HG03460 (cell line): ENCODE measurements around the gene ARID1B.

ENCODE experiments used
- ATAC-seq: cut with Tn5 transposase; IDR thresholded peaks from one replicate; pipeline ENCODE4 v1.9.1; 2021; ENCODE audit not compliant: unreplicated experiment

Gene ARID1B

DNA sequence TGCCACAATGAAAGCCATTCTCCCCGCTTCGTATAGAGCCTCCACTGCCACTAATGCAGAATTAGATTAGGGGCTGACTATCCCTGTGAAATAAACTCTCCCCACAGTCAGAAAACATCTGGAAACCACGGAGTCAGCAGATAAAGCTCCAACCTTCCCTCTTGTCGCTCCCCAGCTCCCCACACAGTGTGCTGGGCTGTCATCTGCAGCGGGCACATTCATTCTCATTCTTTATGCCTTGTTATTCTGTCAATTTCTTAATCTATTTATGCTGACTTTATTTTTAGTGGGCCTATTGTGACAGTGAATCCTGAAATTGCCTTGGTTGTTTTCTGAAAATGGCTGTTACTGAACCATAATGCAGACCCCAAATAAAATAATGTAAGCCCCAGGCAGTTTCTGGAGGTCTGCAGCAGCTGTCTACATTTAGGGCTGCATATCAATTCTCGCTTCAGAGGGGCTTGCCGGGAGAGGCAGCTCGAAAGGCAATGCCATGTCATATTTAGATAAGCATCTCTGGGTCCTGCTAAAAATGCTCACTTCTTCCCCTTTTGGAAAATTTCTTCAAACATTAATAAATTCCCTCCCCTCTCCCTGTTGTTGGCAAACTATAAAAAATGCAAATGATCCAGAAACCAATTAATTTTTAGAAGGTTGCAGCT, 474.5 kb downstream of the ARID1B start:
- ATAC-seq, result no peak

DNA sequence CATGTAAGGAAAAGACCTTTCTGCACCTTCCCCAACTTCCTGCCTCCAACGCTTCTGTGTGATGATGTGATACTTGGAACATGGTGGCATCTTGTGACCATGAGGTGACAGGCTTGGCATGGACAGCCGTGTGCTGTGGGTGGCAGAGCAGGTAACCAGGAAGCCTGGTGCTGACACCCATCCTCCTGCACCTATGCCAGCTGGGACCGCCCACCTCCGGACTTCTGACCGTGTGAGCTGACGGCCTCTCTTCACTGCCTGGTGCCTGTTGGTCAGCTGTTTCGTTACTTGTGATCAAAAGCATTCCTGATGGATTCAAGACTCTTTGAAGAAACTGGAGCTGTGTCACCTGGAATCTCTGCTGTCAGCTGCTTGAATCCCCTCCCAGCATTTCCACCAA, 475.8 kb downstream of the ARID1B start:
- ATAC-seq, result no peak

DNA sequence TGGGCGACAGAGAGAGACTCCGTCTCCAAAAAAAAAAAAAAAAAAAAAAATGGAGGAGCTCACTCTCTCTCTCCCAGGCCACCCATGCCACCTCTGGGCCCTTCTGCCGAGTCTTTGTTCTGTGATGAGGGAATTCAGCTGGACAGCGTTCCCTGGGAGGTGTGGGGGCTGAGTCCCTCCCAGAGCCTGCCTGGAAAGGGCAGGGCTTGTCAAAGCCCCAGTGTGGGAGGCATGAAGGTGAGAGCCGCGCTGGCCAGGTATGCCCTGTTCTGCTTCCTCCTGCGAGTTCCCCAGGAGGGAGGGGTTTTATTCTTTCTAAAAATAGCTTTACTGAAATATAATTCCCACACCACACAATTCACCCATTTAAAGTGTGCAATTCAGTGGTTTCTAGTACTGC, 476.5 kb downstream of the ARID1B start:
- ATAC-seq, result no peak

DNA sequence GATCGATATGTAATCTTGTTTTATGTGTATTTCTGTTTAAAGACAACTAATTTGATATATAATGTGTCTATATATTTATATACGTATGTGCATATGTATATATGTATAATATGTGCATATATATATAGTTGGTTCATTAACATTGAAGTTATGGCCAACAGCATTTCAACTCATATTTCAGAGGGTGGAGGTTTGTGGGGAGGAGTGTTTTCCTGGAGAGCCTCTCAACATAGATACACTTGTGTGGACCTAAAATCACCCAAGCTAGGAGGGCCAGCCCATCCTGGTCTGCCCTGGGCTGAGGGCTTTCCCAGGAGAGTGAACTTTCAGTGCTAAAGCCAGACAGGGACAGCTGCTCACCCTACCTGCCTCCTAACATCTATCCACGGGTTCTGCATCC, 477.4 kb downstream of the ARID1B start:
- ATAC-seq, result no peak

DNA sequence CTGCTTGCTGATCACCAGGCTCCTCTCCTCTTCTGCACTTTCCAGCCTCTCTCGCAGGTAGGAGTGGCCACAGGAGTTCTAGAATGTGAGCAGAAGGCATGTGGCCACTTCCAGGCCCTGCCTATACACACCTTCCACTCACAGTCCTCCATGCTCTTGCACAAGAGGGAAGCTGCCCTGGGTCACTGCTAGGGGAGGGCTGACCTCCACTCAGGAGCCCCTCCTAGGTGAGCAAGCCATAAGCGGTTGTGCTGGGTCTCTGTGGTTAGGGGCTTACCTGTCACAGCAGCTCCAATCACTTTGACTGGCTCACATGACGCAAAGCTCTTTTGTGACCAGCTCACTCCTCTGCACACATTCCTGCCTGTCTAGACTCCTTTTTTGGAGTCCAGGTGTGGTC, 477.9 kb downstream of the ARID1B start:
- no peak for ATAC-seq

DNA sequence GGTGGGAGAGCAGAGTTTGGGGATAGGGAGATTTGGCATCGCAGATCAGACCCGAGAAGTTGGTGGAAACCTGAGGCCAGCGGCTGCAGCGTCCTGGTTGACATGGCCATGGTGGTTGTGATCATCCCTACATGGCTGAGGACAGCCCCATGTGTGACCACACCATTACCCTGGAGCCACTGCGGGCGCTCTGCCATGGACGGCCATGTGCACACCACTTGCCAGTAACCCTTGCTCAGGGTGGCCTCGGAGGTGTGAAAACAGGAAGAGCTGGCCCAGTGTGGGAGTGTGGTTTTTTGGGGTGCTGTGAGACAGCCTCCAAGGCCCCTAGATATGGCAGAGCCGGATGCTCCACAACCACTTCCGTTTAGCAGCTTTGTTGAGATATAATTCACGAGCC, 481.7 kb downstream of the ARID1B start:
- ATAC-seq, result no peak

DNA sequence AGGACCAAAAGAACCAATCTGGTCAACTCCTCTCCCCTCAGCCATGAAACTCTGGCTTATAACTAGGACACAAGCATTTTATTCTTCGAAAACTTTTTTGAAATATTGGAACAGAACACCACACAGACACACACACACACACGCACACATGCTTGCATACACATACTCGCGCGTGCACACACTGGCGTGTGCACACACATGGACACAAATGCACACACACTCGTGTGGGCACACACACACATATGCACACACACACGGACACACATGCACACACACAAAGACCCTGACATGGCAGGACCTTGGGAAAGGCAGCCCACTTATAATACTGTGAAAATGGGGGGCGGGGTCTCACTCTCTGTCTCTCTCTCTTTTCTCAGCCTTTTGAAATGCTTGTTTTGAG, 482.3 kb downstream of the ARID1B start:
- ATAC-seq, result no peak
